8988T (cell line): Measurements from ENCODE around the gene ADGRD2.
"Not testable (repeated sequence)": the region's sequence is repeated elsewhere in the genome, so short reads cannot be mapped to it uniquely, and the experiment has no call there.

Experiments
- DNase-seq: peaks from one replicate; pipeline ENCODE4 v3.0.0; 2011

ADGRD2 gene

GRCh38 chr9:124450241-124450924 is at the start of gene ADGRD2:
Gene ADGRD2 (plus strand): TSS chr9:124450451. CDS start chr9:124451667, 1,216 bp downstream.
- peak; percentile 49 for DNase-seq

- no peak for DNase-seq
Measured at GRCh38 chr9:124403246-124403645, 47.0 kb upstream of the ADGRD2 start.

GRCh38 chr9:124409410-124409809 is 40.8 kb upstream of the ADGRD2 start:
- DNase-seq = no peak

- no peak for DNase-seq
Measured at GRCh38 chr9:124410321-124410913, 39.8 kb upstream of the ADGRD2 start.

- no peak for DNase-seq
Measured at GRCh38 chr9:124411514-124412227, 38.6 kb upstream of the ADGRD2 start.

GRCh38 chr9:124412228-124412575 is 38.0 kb upstream of the ADGRD2 start:
- no peak for DNase-seq

- no peak for DNase-seq
Measured at GRCh38 chr9:124414612-124415011, 35.6 kb upstream of the ADGRD2 start.

GRCh38 chr9:124415102-124415851 is 35.0 kb upstream of the ADGRD2 start, which contains the start of gene PSMB7:
Gene PSMB7 (minus strand): TSS chr9:124415442. CDS start chr9:124415425, 17 bp downstream.
- peak; percentile 75 for DNase-seq

- DNase-seq = no peak
Measured at GRCh38 chr9:124415852-124416484, 34.3 kb upstream of the ADGRD2 start.

- DNase-seq = no peak
Measured at GRCh38 chr9:124419832-124420489, 30.3 kb upstream of the ADGRD2 start.

- no peak for DNase-seq
Measured at GRCh38 chr9:124420991-124421543, 29.2 kb upstream of the ADGRD2 start.

GRCh38 chr9:124423155-124423554 is 27.1 kb upstream of the ADGRD2 start:
- no peak for DNase-seq

GRCh38 chr9:124423591-124423990 is 26.7 kb upstream of the ADGRD2 start:
- DNase-seq = no peak

GRCh38 chr9:124425733-124426132 is 24.5 kb upstream of the ADGRD2 start:
- not testable (repeated sequence) for DNase-seq

GRCh38 chr9:124426361-124426760 is 23.9 kb upstream of the ADGRD2 start:
- no peak for DNase-seq

- DNase-seq = no peak
Measured at GRCh38 chr9:124427281-124427680, 23.0 kb upstream of the ADGRD2 start.

- no peak for DNase-seq
Measured at GRCh38 chr9:124428751-124429529, 21.3 kb upstream of the ADGRD2 start.

- DNase-seq = no peak
Measured at GRCh38 chr9:124429530-124429867, 20.8 kb upstream of the ADGRD2 start.

GRCh38 chr9:124436320-124436719 is 13.9 kb upstream of the ADGRD2 start:
- DNase-seq = no peak

- no peak for DNase-seq
Measured at GRCh38 chr9:124437086-124437485, 13.2 kb upstream of the ADGRD2 start.

- DNase-seq = no peak
Measured at GRCh38 chr9:124438091-124438490, 12.2 kb upstream of the ADGRD2 start.
